ENCODE measurements around the gene PIH1D2.

PIH1D2 gene

DNA sequence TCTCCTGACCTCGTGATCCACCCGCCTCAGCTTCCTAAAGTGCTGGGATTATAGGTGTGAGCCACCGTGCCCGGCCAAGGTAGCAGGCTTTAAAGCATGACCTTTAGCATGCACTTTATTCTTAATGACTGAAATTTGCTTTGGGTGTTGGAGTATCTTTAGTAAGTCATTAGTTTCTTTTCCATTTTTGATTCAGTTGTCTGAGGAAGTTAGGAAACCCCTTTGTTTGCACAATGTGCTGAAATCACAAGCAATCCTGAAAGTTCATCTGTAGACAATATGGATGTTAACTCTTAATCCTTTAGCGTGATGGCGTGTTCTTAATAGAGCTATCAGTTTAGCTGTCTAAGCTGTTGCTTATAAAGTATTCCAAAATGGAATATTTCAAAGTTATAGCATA, 29.6 kb upstream of the PIH1D2 start:
- H3K4me1 ChIP-seq (ENCODE audit: control insufficient read depth, insufficient read depth, low read depth, low read length), result no peaks in the 10 kb centered on the region
- H4K91ac ChIP-seq (ENCODE audit: low read length), result no peak overlapping the region
- peaks cover 0 to 3% of the 10 kb centered on the region in 2 experiments for H3K36me3 ChIP-seq (ENCODE audit: control insufficient read depth in 1 of 2, insufficient read depth in 2 of 2, low read depth in 1 of 2, low read length in 2 of 2)
- WGBS, result 95% methylated on average over 6 of the region's 6 CpGs
- no peaks in the 10 kb centered on the region for H3K9me3 ChIP-seq (ENCODE audit: control insufficient read depth, low read length)
- no peak overlapping the region for H3K18ac ChIP-seq (ENCODE audit: low read depth in 1 of 2, low read length in 2 of 2)
- H2AK5ac ChIP-seq (ENCODE audit: low read length, severe bottlenecking), result no peak overlapping the region
- no peak overlapping the region for H4K8ac ChIP-seq (ENCODE audit: low read length)
- H3K27me3 ChIP-seq (ENCODE audit: control insufficient read depth in 1 of 2, insufficient read depth in 1 of 2, low read length in 2 of 2), result no peaks in the 10 kb centered on the region
- H2BK5ac ChIP-seq (ENCODE audit: low read depth, low read length, poor library complexity, severe bottlenecking), result no peak overlapping the region
- H3K9ac ChIP-seq (ENCODE audit: low read length), result no peak overlapping the region
- no peaks in the 10 kb centered on the region for H3K79me1 ChIP-seq (replicated peaks; ENCODE audit: low read length, poor library complexity, severe bottlenecking)
- H3K14ac ChIP-seq (ENCODE audit: low read length in 2 of 2), result no peak overlapping the region
- H3K27ac ChIP-seq (ENCODE audit: low read length, poor library complexity, severe bottlenecking), result no peak overlapping the region
- DNase-seq, result no peak
- H3K4me2 ChIP-seq (ENCODE audit: low read length, poor library complexity, severe bottlenecking), result no peak overlapping the region
- no peak overlapping the region for H2BK120ac ChIP-seq (ENCODE audit: low read depth, low read length)
- no peak overlapping the region for H2BK12ac ChIP-seq (ENCODE audit: low read length in 2 of 2)
- H2BK15ac ChIP-seq (ENCODE audit: low read depth, poor library complexity, severe bottlenecking), result no peak overlapping the region
- no peak overlapping the region for H3K4ac ChIP-seq (ENCODE audit: low read depth in 1 of 2, low read length in 2 of 2)
- no peak overlapping the region for H2AFZ ChIP-seq (ENCODE audit: low read depth, low read length)
- no peak overlapping the region for H3K4me3 ChIP-seq (ENCODE audit: insufficient read depth in 1 of 2, low read depth in 1 of 2, low read length in 2 of 2)
- H3K23ac ChIP-seq (ENCODE audit: low read length in 2 of 2), result no peak overlapping the region

- Histone ChIP-seq H2BK12ac (ENCODE audit: low read length in 2 of 2) (peak overlapping the region in 1 of 2 experiments; percentile 32), H3K27ac (ENCODE audit: low read length, poor library complexity, severe bottlenecking) (peak overlapping the region; percentile 46), H3K9me3 (ENCODE audit: control insufficient read depth, low read length) (no peaks in the 10 kb centered on the region), H3K4me3 (ENCODE audit: insufficient read depth in 1 of 2, low read depth in 1 of 2, low read length in 2 of 2) (no peak overlapping the region), H3K23ac (ENCODE audit: low read length in 2 of 2) (no peak overlapping the region), H4K8ac (ENCODE audit: low read length) (no peak overlapping the region), H3K36me3 (ENCODE audit: control insufficient read depth in 1 of 2, insufficient read depth in 2 of 2, low read depth in 1 of 2, low read length in 2 of 2) (peaks cover 5 to 24% of the 10 kb centered on the region in 2 experiments), H3K4me2 (ENCODE audit: low read length, poor library complexity, severe bottlenecking) (no peak overlapping the region), H3K4ac (ENCODE audit: low read depth in 1 of 2, low read length in 2 of 2) (no peak overlapping the region), H3K14ac (ENCODE audit: low read length in 2 of 2) (no peak overlapping the region), H3K4me1 (ENCODE audit: control insufficient read depth, insufficient read depth, low read depth, low read length) (no peaks in the 10 kb centered on the region), H2AK5ac (ENCODE audit: low read length, severe bottlenecking) (no peak overlapping the region), H3K79me1 (replicated peaks; ENCODE audit: low read length, poor library complexity, severe bottlenecking) (peaks cover 2% of the 10 kb centered on the region), H3K9ac (ENCODE audit: low read length) (no peak overlapping the region), H4K91ac (ENCODE audit: low read length) (no peak overlapping the region), H3K18ac (ENCODE audit: low read depth in 1 of 2, low read length in 2 of 2) (peak overlapping the region in 1 of 2 experiments; percentile 72), H2BK5ac (ENCODE audit: low read depth, low read length, poor library complexity, severe bottlenecking) (no peak overlapping the region), H2BK15ac (ENCODE audit: low read depth, poor library complexity, severe bottlenecking) (no peak overlapping the region), H2AFZ (ENCODE audit: low read depth, low read length) (no peak overlapping the region), H2BK120ac (ENCODE audit: low read depth, low read length) (no peak overlapping the region), H3K27me3 (ENCODE audit: control insufficient read depth in 1 of 2, insufficient read depth in 1 of 2, low read length in 2 of 2) (no peaks in the 10 kb centered on the region)
- peak; percentile 73 for DNase-seq
- 57% methylated on average over 2 of the region's 2 CpGs for WGBS
These were observed 26.6 kb upstream of the PIH1D2 start for GRCh38 chr11:112100462-112100861.

- no peak overlapping the region for H3K23ac ChIP-seq (ENCODE audit: low read length in 2 of 2)
- H3K18ac ChIP-seq (ENCODE audit: low read depth in 1 of 2, low read length in 2 of 2), result no peak overlapping the region
- H3K4ac ChIP-seq (ENCODE audit: low read depth in 1 of 2, low read length in 2 of 2), result no peak overlapping the region
- H3K4me2 ChIP-seq (ENCODE audit: low read length, poor library complexity, severe bottlenecking), result no peak overlapping the region
- H3K9ac ChIP-seq (ENCODE audit: low read length), result no peak overlapping the region
- no peak overlapping the region for H2BK5ac ChIP-seq (ENCODE audit: low read depth, low read length, poor library complexity, severe bottlenecking)
- H3K4me1 ChIP-seq (ENCODE audit: control insufficient read depth, insufficient read depth, low read depth, low read length), result no peaks in the 10 kb centered on the region
- no peak overlapping the region for H4K8ac ChIP-seq (ENCODE audit: low read length)
- H3K9me3 ChIP-seq (ENCODE audit: control insufficient read depth, low read length), result no peaks in the 10 kb centered on the region
- no peak overlapping the region for H3K14ac ChIP-seq (ENCODE audit: low read length in 2 of 2)
- no peak overlapping the region for H2BK15ac ChIP-seq (ENCODE audit: low read depth, poor library complexity, severe bottlenecking)
- DNase-seq, result no peak
- no peaks in the 10 kb centered on the region for H3K27me3 ChIP-seq (ENCODE audit: control insufficient read depth in 1 of 2, insufficient read depth in 1 of 2, low read length in 2 of 2)
- H3K27ac ChIP-seq (ENCODE audit: low read length, poor library complexity, severe bottlenecking), result no peak overlapping the region
- H4K91ac ChIP-seq (ENCODE audit: low read length), result peak overlapping the region; percentile 27
- WGBS, result 98% methylated on average over 8 of the region's 11 CpGs
- no peak overlapping the region for H2BK12ac ChIP-seq (ENCODE audit: low read length in 2 of 2)
- no peak overlapping the region for H3K4me3 ChIP-seq (ENCODE audit: insufficient read depth in 1 of 2, low read depth in 1 of 2, low read length in 2 of 2)
- peaks cover 2% of the 10 kb centered on the region for H3K79me1 ChIP-seq (replicated peaks; ENCODE audit: low read length, poor library complexity, severe bottlenecking)
- H2AFZ ChIP-seq (ENCODE audit: low read depth, low read length), result no peak overlapping the region
- no peak overlapping the region for H2BK120ac ChIP-seq (ENCODE audit: low read depth, low read length)
- peaks cover 8 to 44% of the 10 kb centered on the region in 2 experiments for H3K36me3 ChIP-seq (ENCODE audit: control insufficient read depth in 1 of 2, insufficient read depth in 2 of 2, low read depth in 1 of 2, low read length in 2 of 2)
- no peak overlapping the region for H2AK5ac ChIP-seq (ENCODE audit: low read length, severe bottlenecking)
These were observed 24.1 kb upstream of the PIH1D2 start for GRCh38 chr11:112097734-112098528.

GRCh38 chr11:112096194-112096593, 22.4 kb upstream of the PIH1D2 start:
- H3K9me3 ChIP-seq (ENCODE audit: control insufficient read depth, low read length), result no peaks in the 10 kb centered on the region
- no peak overlapping the region for H3K27ac ChIP-seq (ENCODE audit: low read length, poor library complexity, severe bottlenecking)
- no peak overlapping the region for H2BK120ac ChIP-seq (ENCODE audit: low read depth, low read length)
- H3K4me1 ChIP-seq (ENCODE audit: control insufficient read depth, insufficient read depth, low read depth, low read length), result no peaks in the 10 kb centered on the region
- H2AFZ ChIP-seq (ENCODE audit: low read depth, low read length), result no peak overlapping the region
- no peak overlapping the region for H4K91ac ChIP-seq (ENCODE audit: low read length)
- peaks cover 12 to 61% of the 10 kb centered on the region in 2 experiments for H3K36me3 ChIP-seq (ENCODE audit: control insufficient read depth in 1 of 2, insufficient read depth in 2 of 2, low read depth in 1 of 2, low read length in 2 of 2)
- H3K4me2 ChIP-seq (ENCODE audit: low read length, poor library complexity, severe bottlenecking), result no peak overlapping the region
- H2BK12ac ChIP-seq (ENCODE audit: low read length in 2 of 2), result no peak overlapping the region
- H3K23ac ChIP-seq (ENCODE audit: low read length in 2 of 2), result no peak overlapping the region
- no peak overlapping the region for H3K14ac ChIP-seq (ENCODE audit: low read length in 2 of 2)
- H3K27me3 ChIP-seq (ENCODE audit: control insufficient read depth in 1 of 2, insufficient read depth in 1 of 2, low read length in 2 of 2), result no peaks in the 10 kb centered on the region
- no peak overlapping the region for H3K4me3 ChIP-seq (ENCODE audit: insufficient read depth in 1 of 2, low read depth in 1 of 2, low read length in 2 of 2)
- no peak overlapping the region for H3K4ac ChIP-seq (ENCODE audit: low read depth in 1 of 2, low read length in 2 of 2)
- no peak for DNase-seq
- no peak overlapping the region for H4K8ac ChIP-seq (ENCODE audit: low read length)
- H2AK5ac ChIP-seq (ENCODE audit: low read length, severe bottlenecking), result no peak overlapping the region
- H3K18ac ChIP-seq (ENCODE audit: low read depth in 1 of 2, low read length in 2 of 2), result no peak overlapping the region
- no peak overlapping the region for H3K9ac ChIP-seq (ENCODE audit: low read length)
- H2BK5ac ChIP-seq (ENCODE audit: low read depth, low read length, poor library complexity, severe bottlenecking), result no peak overlapping the region
- H2BK15ac ChIP-seq (ENCODE audit: low read depth, poor library complexity, severe bottlenecking), result no peak overlapping the region
- peaks cover 7% of the 10 kb centered on the region for H3K79me1 ChIP-seq (replicated peaks; ENCODE audit: low read length, poor library complexity, severe bottlenecking)
